ENCODE results near the gene TEDDM1. TPM values are rescaled to one million over a fixed set of nuclear protein-coding genes. Genes with fewer than 3 reads are reported as not detected.
"Not testable (repeated sequence)": the region's sequence is repeated elsewhere in the genome, so short reads cannot be mapped to it uniquely, and the experiment has no call there.

TEDDM1 gene, protein sequence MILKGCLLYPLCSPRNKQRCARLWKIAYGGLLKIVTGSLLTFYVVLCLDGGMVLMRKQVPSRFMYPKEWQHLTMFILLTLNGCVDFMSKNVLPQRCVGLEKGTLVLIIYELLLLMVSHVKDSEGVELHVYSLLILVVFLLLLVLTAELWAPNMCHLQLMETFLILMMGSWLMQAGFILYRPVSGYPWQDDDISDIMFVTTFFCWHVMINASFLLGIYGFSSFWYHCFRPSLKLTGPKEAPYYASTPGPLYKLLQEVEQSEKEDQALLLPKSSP
- not detected for total RNA-seq

DNA sequence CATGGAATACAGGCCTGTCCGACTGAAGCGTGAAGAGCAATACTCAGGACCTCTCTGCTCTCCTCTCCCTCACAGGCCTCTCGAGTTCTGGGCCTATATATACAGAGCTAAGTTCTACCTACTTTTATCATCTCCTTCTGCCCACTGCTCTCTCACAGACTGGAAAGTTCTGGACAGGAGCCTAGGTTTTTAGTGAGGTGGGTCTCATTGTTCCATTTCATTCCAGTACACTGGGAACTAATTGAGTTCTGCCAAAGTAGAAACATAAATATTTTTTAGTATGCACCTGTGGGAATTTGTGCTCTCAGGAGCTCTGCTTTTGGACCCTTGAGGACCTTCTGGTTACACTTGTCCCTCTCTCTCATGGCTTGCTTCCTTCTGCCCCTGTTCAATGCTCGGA lies at the start of gene TEDDM1:
Gene TEDDM1, minus strand, starts transcription at position 101 of the 400 bp plus-strand sequence. CDS start 182 bp downstream, outside the sequence.
- DNase-seq (ENCODE audit: low spot score), result no peak

DNA sequence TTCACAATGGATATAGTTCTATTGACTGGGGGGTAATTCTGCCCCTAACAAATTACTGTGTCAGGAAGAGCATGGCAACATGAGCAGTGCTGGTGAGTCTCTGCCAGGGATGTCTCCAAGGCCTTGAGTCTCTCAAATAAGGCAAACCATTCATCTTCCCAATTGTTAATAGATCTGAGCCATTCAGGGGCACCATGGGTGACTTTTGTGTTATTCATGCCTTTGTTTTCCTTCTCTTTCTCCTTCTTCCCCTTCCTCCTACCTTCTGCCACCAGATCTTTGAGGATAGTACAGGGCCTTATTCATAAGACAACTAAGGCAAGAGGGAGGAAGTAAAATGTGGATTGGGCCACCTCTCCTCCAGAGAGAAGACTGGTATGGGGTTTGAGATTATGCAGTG lies 49.6 kb upstream of the TEDDM1 start, which contains the start of gene RGSL1:
Gene RGSL1, plus strand, starts transcription at position 60 of the 400 bp plus-strand sequence. Its CDS starts 20 bp downstream, at position 80.
- DNase-seq (ENCODE audit: low spot score), result no peak

DNA sequence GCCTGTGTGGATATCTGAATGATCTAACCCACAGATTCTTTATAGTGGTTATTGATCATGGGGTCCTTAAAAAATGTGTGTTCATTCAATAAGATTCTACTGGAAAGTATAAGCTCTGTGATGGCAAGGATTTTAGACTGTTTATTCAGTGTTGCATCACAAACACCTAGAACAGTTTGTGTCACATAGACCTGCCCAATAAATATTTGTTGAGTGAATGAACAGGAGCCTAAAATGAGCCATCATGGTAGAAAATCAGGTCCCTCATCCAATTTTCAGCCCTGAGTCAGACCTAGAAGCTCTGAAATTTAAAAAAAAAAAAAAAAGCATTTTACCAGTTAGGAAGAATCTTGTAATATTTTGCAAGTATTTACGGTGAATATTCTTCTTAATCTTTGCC lies 47.2 kb upstream of the TEDDM1 start:
- no peak for DNase-seq (ENCODE audit: low spot score)

DNA sequence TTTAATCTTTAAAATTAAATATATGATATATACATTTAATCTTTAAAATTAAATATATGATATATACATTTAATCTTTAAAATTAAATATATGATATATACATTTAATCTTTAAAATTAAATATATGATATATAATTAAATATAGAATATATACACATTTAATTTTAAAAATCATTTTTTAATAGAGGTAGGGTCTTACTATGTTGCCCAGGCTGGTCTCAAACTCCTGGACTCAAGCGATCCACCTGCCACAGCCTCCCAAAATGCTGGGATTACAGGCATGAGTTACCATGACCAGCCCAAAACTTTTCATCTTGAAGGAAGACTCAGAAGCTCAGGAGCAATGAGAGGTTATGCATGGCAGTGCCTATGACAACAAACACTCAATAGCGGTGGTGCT lies 46.7 kb upstream of the TEDDM1 start:
- not testable (repeated sequence) for DNase-seq (ENCODE audit: low spot score)

DNA sequence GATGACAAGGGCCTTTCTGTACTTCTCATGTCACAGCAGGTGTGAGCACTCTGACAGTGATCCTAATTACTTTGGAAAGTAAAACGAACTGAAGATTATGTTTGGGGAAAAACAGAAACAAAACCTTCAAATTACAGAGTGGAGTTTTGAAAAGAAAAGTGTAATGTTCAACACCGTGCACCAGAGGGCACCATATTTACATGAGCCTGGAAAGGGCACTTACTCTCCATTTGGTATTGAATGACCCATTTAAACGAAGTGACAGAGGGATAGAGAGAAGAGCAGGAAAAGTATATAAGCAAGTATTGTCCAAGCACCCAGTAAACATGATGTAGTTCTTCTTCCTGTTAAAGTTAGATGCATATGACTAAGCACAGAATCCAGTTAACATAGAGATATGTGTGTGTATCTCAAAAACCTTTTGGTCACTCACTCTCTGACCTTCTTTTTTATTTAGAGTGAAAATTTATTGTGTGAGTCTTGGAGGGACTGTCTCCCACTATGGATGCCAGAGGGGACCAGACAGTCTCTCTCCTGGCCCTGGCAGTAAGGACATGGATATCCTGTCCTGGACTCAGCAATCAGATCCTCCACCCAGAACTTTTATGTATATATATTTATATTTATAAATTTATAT lies 45.7 kb upstream of the TEDDM1 start:
- no peak for DNase-seq (ENCODE audit: low spot score)

DNA sequence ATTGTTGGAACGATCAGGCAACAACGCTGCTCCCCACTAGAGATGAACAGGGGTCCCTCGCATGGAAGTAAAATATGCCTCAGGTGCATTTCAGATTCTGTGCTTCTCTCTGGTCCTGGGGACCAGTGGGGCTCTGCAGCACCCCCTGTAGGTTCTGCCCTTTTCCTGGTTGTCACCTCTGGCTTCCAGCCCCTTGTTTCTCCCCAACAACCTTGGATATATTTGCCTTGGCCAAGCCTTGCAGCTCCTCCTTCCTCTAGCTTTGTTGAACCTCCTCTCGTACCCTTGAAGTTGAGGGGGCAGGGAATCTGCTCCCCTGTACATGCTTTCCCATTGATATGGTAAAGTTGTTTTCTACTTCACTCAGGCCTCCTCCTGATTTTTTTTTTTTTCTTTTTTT lies 44.0 kb upstream of the TEDDM1 start:
- no peak for DNase-seq (ENCODE audit: low spot score)

DNA sequence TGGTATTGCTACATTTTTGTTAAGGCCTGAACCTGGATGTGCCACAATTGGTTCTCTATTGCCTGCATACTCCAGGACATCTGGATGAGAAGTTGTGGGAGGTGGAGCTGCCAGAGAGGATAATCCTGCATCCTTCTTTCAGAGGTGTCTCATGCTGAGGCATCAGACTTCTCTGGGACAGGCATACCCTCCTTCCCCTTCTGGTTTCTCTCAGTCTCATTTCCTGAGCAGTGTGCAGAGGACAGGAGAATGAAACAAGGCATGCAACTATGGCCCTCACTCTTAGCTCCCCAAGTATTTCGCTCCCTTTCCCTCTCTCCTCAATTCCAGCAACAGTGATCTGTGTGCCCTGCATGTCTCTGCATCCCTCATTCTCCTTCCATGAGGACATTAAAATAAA lies 41.9 kb upstream of the TEDDM1 start:
- DNase-seq (ENCODE audit: low spot score), result no peak

DNA sequence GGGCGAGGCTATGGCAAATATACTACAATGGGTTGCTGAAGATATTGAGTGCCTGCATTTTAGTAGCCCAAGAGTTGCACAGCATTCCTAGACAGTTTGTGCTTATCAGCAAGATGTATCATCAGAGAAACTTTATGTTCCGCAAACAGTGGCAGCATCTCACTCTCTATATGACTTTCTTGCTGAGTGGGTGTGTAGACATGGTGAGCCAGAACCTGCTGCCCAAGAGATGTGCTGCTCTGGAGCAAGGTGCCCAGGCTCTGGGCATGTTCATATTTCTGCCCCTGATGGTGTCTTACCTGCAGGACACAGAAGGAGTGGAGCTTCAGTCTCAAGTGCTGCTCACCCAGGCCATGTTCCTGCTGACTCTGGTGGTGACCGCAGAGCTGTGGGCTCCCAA lies 41.3 kb upstream of the TEDDM1 start:
- no peak for DNase-seq (ENCODE audit: low spot score)

DNA sequence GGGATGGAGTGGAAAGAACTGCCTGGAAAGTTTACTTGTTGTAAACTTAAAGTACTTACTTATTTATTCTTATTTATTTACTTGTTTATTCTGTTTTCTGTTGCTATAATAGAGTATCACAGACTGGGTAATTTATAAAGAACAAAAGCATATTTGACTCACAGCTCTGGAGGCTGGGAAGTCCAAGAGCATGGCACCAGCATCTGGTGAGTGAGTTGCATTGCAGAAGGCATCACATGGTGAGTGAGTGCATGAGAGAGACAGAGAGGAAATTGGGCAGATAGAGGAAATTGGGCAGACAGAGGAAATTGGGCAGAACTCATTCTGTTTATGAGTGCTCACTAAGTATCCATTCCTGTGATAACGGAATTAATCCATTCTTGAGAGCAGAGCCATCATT lies 37.9 kb upstream of the TEDDM1 start:
- no peak for DNase-seq (ENCODE audit: low spot score)

DNA sequence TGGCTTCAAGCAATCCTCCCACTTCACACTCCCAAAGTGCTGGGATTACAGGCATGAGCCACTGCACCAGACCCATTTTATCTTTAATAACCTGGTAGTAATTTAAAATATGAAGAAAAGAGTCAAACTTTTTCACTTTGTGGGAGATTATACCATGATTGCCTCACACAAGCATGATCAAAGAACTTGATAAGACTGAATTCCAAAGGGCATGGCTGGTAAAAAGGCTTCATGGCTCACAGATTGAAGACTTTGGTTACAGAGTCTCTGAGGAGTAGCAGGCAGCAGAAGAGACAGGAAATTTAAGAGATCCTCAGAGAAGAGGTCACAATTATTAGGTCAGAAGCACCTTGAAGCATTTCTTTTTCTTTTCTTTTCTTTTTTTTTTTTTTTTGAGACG lies 33.1 kb upstream of the TEDDM1 start:
- no peak for DNase-seq (ENCODE audit: low spot score)

DNA sequence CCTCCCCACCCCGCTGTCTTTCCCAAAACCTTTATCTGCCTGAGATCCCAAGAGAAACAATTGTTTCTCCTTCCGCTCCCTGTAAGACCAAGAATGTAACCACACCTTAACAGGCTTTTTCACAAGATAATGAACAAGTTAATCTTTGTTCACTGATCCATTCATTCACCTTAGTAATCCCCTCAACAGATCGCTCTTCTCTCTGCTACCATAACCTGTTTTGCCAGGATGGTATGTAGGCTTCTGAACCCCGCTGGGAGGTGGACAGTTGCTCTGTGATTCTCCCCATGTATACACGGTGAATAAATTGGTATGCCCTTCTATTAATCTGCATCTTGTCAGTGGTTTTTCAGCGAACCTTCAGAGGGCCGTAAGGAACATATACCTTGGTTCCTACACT lies 30.8 kb upstream of the TEDDM1 start:
- no peak for DNase-seq (ENCODE audit: low spot score)

DNA sequence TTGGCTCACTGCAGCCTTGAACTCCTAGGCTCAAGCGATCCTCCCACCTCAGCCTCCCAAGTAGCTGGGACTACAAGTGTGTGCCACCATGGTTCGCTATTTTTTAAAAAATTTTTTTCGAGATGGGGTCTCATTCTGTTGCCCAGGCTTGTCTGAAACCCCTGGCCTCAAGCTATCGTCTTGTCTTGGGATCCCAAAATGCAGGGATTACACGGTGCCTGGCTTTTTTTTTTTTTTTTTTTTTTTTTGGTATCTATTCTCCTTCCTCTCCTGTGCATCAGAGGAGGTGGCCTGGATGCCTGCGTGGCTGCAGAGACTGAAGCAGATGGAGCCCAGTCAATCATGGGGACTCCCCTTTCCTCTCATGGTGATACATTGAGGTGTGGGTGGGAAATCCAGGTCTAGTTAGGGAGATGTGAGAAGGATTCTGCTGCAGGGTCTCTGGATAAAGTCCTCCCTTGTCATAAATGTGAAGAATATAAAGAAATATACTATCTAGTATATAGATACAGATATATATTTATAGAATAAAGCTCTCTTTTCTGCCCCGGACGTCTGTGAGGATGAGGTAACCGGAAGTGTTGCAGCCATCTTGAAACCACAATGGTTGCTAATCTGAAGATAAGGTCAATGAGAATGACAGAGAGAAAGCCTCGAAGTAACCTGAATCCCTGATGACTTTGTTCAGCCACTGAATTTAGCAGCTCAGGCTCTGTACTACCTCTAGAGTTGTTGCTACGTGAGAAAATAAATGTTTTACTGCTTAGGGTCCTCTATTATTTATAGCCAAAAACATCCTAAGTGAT lies 30.0 kb upstream of the TEDDM1 start:
- no peak for DNase-seq (ENCODE audit: low spot score)

DNA sequence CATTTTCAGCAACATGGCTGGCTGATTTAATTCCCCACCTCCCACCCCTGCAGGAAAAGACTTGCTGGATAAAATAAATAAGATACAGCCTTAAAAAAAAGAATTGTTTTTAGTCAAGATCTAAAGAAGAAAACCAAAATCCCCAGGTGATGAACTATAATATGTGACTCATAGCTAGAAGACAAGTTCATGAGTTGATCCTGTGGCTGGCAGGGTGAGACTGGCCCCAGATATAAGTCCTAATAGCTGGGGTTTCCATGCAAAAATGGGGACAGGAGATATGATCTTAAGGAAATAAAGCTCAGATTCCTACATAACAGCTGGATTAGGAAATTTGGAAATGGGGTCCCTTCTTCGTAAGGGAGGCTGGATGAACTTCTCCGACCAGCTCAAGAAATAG lies 27.6 kb upstream of the TEDDM1 start:
- DNase-seq (ENCODE audit: low spot score), result no peak

DNA sequence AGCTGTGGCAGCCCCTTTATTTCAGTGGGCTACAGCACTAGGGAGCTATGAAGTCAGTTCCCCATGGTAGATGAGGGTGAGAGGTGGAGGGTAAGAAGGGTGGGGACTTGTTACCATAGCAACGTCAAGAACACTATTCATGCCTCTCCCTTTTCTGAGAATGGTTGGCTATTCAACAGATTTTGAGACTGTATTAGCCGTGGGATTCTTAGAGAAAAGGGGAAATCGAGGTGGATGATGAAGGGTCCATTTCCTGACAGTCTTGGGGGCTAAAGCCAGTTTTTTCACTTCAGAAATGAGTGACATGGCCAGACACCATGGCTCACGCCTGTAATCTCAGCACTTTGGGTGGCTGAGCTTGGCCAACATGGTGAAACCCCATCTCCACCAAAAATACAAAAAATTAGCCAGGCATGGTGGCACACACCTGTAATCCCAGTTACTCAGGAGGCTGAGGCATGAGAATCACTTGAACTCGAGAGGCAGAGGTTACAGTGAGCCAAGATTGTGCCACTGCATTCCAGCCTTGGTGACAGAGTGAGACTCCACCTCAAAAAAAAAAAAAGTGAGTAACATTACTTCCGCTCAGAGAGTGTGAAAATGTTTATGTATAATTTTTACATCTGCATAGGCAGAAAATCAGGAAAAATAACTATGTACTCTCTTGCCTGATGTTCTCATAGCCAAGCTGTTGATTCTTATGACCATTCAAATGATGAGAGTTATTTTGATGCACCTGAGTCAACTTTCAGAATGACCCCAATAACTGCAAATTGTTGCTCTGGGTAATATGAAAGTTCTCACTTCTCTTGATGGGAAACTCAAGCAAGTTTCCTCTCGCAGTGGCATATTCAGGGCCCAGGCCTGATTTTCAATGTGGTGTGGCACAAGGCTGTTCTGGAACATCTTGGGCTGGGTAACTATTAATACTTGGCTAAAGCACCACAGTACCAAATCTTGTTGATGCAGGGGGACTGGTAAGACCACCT lies 26.3 kb upstream of the TEDDM1 start:
- DNase-seq (ENCODE audit: low spot score), result no peak

DNA sequence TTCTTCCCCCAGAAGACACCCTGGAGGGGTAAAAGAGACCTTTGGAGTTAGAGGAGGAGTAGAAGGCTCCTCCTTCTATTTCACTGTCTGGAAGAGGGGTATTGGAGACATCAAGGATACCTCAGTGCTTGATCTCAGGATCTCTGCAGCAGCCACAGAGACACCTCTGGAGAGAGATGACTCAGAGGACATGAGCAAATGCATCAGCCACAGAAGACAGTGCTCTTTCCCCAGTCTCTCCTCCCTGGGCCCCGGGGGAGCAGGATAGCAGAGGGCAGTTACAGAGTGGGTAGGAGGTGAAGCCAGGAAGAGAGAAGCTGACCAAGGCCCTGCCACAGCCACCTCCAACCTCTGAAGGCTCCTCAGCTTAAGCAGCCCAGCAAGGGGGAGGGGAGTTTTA lies 15.3 kb upstream of the TEDDM1 start:
- no peak for DNase-seq (ENCODE audit: low spot score)

DNA sequence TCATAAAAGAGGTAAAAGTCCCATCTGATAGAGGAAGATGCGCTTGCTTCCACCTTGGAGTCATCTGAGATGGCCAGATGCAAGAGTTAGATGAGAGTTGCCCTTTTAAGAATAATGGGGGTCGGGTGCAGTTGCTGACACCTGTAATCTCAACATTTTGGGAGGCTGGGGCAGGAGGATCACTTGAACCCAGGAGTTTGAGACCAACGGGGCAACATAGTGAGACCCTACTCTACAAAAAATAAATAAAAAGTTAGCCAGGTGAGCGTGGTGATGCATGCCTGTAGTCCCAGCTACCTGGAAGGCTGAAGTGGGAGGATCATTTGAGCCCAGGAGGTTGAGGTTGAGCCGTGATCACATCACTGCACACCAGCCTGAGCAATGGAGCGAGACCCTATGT lies 13.5 kb upstream of the TEDDM1 start:
- no peak for DNase-seq (ENCODE audit: low spot score)

DNA sequence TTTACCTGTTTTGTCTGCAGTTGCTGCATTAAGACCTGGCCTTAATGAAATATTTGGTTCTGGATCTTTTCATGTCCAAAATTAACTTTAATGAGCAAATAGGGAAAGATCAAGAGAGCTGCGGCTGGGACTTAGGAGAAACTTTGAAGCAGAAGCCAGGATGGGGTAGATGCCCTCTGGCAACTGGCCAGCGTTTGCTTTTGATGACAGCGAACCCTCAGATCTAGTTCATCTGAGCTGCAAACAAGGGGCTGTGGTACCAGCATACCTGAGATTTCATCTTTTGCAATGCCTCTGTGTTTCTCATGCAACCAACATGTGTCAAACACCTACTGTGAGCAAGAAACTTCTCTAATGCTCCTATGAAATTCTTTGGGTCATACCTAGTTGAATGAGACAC lies 13.0 kb upstream of the TEDDM1 start:
- DNase-seq (ENCODE audit: low spot score), result no peak

DNA sequence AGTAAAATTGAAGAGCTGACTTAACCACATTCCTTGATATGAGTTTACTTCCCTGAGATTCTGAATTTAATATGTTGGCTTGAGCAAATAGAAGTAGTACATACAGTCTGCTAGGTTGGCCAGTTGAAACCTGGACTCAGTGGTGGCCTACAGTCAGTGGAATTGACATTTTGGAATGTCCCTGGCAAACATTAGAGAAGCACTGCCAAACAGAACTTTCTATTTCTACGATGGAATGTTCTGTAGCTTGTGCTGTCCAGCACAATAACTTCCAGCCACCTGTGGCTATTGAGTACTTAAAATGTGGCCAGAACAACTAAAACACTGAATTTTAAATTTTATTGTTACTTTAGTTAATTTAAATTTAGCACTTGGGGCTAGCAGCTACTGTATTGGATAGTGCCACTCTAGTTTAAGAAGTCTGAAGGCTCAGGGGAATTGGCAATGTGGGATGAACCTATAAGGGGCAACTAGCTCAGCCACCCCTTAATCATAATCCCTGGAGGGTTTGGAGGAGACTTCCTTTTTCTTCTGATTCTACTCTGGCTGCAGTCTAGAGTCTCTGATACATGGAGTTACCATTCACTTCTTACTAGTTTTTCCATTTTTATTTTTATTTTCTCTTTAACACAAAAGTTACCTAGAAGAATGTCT lies 10.3 kb upstream of the TEDDM1 start:
- no peak for DNase-seq (ENCODE audit: low spot score)

DNA sequence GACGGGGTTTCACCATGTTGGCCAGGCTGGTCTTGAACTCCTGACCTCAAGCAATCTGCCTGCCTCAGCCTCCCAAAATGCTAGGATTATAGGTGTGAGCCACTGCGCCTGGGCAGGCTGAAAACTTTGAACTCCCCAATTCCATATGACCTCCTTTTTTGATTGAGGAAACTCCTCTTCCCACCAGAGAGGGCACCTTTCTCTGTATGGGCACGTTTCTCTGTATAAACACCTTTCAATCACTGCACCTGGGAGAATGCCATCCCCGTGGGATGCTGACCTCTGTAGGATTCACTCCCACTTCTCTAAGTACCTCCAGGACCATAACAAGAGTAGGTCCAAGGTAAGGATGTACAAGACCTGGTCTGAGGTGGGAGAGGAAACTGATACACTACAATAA lies 9.7 kb upstream of the TEDDM1 start:
- DNase-seq (ENCODE audit: low spot score), result no peak

DNA sequence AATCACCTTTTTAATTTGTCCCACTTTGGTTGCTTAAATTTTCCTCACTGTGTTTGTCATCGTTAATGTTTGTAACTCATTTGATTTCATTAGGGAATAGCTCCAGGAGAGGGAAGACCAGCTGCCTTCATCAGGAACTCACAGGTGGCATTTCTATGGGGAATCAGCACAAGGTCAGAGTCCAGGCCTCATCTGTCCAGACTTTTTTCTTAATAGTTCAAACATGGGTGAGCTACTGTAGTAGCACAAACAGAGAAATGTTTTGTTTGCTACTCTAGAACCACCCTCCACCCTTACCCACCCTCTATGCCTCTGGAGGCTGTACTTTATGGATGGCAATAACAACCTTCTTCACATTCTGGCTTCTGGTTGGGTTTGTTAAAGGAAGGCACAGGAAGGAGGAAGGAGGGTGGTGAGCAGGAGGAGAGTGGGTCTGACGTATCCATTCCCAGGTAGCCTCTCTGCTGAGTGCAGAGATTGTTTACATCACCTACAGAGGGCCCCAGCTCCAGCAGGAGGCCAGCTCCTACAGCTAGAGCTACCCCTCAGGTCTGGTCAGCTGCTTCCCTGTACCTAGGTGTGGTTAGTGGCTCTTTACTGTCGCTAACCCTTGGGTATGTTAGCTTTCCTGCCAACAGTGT lies 8.1 kb upstream of the TEDDM1 start:
- DNase-seq (ENCODE audit: low spot score), result no peak

DNA sequence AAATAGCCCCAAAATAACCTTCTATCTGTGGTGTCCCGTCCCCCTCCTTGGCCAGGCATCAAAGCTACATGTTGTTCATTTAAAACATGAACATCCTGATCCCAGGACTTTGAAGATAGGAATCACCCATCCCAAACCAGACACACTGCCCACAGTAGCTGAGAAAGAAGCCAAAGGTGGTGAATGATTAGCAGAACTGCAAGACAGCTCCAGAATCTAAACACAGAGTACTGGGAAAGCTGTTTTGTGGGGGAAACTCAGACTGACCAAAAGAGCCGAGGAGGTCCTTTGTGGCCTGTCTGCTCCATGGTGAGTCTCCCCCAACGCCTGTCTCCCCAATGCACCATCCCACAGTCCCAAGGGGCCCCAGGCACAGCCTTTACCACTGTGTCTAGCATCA lies 7.3 kb upstream of the TEDDM1 start:
- DNase-seq (ENCODE audit: low spot score), result no peak
